ENCODE measurements around the gene MICB. TPM values are rescaled to one million over a fixed set of nuclear protein-coding genes. Genes with fewer than 3 reads are reported as not detected.

Gene MICB
- total and polyA plus RNA-seq, 7 donors, result 0.71 to 7.7 (median 1.5) TPM

DNA sequence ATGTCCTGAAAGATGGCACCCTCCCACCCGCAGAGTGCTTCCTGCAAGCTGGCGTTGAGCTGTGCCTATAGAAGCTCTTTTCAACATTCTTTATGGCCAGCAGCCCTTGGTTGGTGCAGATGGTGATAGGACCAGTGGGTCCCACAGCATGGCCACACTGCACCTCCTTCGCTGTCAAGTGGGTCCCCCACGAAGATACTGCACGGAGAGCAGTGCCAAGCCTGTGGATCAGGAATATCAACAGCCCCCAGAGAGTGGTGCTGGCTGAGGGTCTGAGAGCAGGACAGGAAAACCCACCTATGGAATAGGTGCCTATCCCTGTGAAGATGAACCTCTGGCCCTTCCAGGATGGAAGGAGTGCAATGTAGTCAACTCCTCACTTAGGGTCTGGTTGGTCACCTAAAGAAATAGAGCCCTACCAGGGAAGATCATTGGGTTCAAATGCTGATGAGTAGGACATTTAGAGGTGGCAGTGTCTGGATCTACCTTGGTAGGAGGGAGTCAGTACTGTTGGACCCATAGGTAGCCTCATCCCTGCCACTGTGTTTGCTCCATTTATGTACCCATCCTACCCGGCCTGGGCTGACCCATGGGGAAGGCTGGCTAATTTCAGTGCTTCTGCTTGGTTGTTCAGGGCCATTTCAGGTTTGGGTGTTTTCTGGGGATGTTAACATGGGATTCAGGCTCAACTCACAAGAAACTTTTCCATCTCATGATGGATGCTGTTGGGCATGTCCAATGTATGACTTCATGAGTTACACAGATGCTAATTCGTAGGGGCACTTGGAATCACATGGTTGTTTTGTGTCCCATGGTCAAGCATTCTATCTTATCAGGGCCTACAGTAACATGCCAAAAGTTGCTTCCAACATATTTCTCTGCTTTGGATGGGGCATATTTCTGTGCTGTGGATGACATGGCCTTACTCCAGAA, 33.4 kb upstream of the MICB start:
- H3K4me1 ChIP-seq, result peaks cover 0 to 12% (median 6%) of the 10 kb centered on the region in 4 donors
- no peak overlapping the region for H3K27ac ChIP-seq
- H3K27me3 ChIP-seq, result peaks cover 0 to 14% (median 8%) of the 10 kb centered on the region in 3 donors
- H3K9me3 ChIP-seq, result no peaks in the 10 kb centered on the region
- 79 to 85% methylated on average over 7 of the region's 7 CpGs for WGBS, 2 donors
- H3K36me3 ChIP-seq, result no peaks in the 10 kb centered on the region
- no peak for DNase-seq
- TF ChIP-seq POLR2A (IDR thresholded peaks at IDR 0.05), result no peak
- no peak for TF ChIP-seq POLR2AphosphoS5 (IDR thresholded peaks at IDR 0.05)
- TF ChIP-seq EP300 (IDR thresholded peaks at IDR 0.05), result no peak
- TF ChIP-seq CTCF (IDR thresholded peaks at IDR 0.05), result no peak
- intact Hi-C loops (cut with DNase I), result no loop called here
- H3K4me3 ChIP-seq, result peak overlapping the region in 3 of 4 donors; percentile 41 to 45 (median 44)

DNA sequence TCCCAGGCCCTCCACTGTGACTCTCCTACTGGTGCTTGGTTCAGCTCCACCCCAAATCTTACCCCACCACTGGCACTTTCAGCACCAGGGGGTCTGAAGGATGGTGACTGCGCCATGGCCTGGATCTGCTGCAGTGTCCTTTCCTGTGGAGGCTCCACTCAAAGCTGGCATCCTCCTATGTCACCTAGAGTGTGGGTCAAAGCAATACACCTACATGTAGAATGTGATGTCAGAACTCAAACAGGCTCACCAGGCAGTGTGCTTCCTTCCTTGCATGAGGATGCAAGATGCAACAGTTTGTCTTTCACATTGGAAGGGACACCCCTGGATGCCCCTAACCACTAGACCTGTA, 32.8 kb upstream of the MICB start:
- intact Hi-C loops (cut with DNase I), result no loop called here
- 93 to 95% methylated on average over 1 of the region's 1 CpG for WGBS, 2 donors
- Histone ChIP-seq H3K36me3 (no peaks in the 10 kb centered on the region), H3K27ac (no peak overlapping the region), H3K4me3 (no peak overlapping the region), H3K4me1 (peaks cover 0 to 12% (median 6%) of the 10 kb centered on the region in 4 donors), H3K9me3 (no peaks in the 10 kb centered on the region), H3K27me3 (peaks cover 0 to 14% (median 8%) of the 10 kb centered on the region in 3 donors)
- DNase-seq, result peak; percentile 48
- TF ChIP-seq POLR2AphosphoS5 (IDR thresholded peaks at IDR 0.05) (no peak), EP300 (IDR thresholded peaks at IDR 0.05) (no peak), POLR2A (IDR thresholded peaks at IDR 0.05) (no peak), CTCF (IDR thresholded peaks at IDR 0.05) (no peak)

DNA sequence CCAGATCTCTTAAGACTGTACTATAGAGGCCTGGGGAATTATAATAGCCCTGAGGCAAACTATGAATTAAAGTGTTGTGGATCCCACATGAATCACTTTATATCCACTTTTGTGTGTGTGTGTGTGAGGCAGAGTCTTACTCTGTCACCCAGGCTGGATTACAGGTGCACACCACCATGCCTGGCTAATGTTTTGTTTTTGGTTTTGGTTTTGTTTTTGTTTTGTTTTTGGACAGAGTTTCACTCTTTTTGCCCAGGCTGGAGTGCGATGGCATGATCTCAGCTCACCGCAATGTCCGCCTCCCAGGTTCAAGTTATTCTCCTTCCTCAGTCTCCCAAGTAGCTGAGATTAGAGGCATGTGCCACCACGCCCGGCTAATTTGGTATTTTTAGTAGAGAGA, 32.2 kb upstream of the MICB start:
- no peak for DNase-seq
- Histone ChIP-seq H3K27ac (no peak overlapping the region), H3K9me3 (no peaks in the 10 kb centered on the region), H3K27me3 (peaks cover 0 to 14% (median 8%) of the 10 kb centered on the region in 3 donors), H3K4me1 (peaks cover 0 to 12% (median 6%) of the 10 kb centered on the region in 4 donors), H3K4me3 (no peak overlapping the region), H3K36me3 (no peaks in the 10 kb centered on the region)
- intact Hi-C loops (cut with DNase I), result no loop called here
- WGBS, 2 donors, result 93% methylated on average over 5 of the region's 5 CpGs
- TF ChIP-seq POLR2A (IDR thresholded peaks at IDR 0.05), result no peak
- TF ChIP-seq POLR2AphosphoS5 (IDR thresholded peaks at IDR 0.05), result no peak
- TF ChIP-seq EP300 (IDR thresholded peaks at IDR 0.05), result no peak
- no peak for TF ChIP-seq CTCF (IDR thresholded peaks at IDR 0.05)

DNA sequence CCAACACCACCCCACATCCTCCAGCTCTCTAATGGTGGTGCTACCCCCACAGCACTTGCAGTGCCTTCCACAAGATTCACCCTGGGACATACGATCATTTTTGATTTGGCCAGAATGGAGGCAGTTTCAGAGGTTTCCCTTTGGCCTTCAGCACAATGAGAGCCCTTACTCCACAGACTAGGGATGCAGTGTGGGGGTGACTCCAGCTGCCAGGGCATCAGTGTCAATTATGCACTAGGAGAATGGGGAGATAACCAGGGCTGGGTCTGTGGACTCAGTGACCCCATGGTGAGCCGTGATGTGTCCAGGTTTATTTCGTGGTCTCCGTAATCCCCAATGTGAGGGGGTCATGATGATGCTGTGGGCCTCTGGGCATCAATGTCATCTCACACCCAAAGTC, 31.5 kb upstream of the MICB start:
- H3K27me3 ChIP-seq, result peaks cover 0 to 14% (median 8%) of the 10 kb centered on the region in 3 donors
- intact Hi-C loops (cut with DNase I), result no loop called here
- peaks cover 0 to 12% (median 6%) of the 10 kb centered on the region in 4 donors for H3K4me1 ChIP-seq
- H3K36me3 ChIP-seq, result no peaks in the 10 kb centered on the region
- H3K9me3 ChIP-seq, result no peaks in the 10 kb centered on the region
- DNase-seq, result no peak
- no peak overlapping the region for H3K27ac ChIP-seq
- H3K4me3 ChIP-seq, result no peak overlapping the region
- TF ChIP-seq POLR2A (IDR thresholded peaks at IDR 0.05), result no peak
- WGBS, 2 donors, result 79 to 89% methylated on average over 4 of the region's 4 CpGs

DNA sequence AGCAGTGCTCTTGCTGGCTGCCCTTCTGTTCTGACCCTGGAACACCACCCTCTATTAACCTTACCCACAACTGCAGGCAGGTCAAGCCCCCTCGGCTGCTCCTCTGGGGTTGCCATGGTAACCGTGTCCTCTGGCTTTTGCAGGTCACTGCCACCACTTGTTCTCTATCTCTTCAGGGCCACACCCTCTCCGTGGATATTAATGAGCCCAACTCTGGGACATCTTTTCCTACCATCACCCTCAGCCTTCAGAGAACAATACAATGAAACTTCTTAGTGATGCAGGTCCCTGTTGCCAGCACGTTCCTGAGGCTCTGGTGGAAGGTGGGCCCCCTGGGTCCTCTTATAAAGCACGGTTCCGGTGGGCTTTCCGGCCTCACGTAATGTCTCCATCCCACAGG, 30.8 kb upstream of the MICB start:
- Histone ChIP-seq H3K4me1 (peaks cover 0 to 12% (median 6%) of the 10 kb centered on the region in 4 donors), H3K27me3 (peaks cover 0 to 10% (median 8%) of the 10 kb centered on the region in 3 donors), H3K36me3 (no peaks in the 10 kb centered on the region), H3K4me3 (no peak overlapping the region), H3K27ac (no peak overlapping the region), H3K9me3 (no peaks in the 10 kb centered on the region)
- TF ChIP-seq POLR2A (IDR thresholded peaks at IDR 0.05) (no peak), CTCF (IDR thresholded peaks at IDR 0.05) (no peak), EP300 (IDR thresholded peaks at IDR 0.05) (no peak), POLR2AphosphoS5 (IDR thresholded peaks at IDR 0.05) (no peak)
- DNase-seq, result no peak
- intact Hi-C loops (cut with DNase I), result no loop called here
- WGBS, 2 donors, result 75 to 82% methylated on average over 8 of the region's 8 CpGs

Data from sigmoid colon (tissue), 7 donors.